ENCODE results near the gene DGKG.

DNA sequence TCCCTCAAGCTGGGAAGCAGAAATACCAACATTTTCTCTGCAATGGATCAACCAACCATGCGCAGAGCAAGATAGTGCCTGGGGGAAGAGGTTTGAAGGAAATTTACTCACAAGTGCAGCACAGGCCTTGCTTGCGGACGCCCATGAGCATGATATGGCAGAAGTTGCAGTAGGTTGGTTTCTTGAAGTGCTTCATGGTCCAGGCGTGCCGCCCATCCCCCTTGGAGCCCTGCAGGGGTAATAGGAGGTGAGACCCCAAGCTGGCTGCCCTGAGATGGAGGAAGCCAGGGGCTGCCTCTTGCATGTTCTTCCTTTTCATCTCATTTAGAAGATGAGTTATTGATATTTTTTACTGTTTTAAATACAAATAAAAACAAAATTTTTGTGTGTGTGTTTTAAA, 86.6 kb downstream of the DGKG start:
- TF ChIP-seq POLR2A (IDR thresholded peaks at IDR 0.05) (no peak), CTCF (IDR thresholded peaks at IDR 0.05) (no peak)

Measured in Peyer's patch (tissue), 4 donors.